ENCODE measurements around the gene ACBD6.
A peak's percentile ranks its signal among the peaks of the same experiment; 100 is the strongest.

DNA sequence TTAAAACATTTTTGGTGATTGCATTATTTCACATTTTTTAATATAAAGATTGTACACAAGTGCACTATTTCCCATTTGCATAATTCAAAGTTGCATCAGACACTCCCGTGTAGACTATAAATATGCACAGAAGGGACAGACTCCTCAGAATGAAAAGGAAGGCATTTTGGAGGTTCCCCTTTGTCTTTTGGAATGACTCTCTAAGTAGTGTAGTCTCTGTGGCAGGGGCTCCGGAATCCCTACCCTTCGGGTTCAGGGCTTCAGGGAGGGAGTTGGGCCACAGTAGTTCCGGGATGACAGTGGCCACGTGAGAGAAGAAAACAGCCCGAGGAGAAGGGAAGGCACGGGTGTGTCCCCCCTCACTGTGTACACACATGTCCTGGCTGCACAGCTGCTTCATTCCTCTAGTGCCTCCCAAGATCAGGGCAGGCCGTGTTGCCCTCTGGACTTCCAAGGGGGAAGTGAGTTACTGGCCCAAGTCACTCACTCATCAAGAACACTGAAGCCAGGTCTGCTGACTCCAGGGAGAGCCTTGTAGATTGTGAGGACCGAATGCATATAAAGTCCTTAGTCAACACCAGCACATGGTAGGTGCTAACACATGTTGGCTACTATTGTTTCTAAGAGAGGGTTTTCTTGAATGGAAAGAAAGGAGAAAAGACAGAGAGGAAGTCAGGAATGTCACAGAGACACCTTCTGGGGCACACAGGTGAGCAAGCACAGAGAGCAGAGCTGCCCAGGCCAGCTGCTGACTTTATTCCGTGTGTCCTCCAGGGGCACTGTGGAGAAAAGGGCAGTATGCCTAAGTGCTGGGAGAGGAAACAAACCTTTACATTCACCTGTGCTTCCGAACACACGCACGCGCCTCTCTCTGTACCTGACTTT lies 232.5 kb downstream of the ACBD6 start:
- TF ChIP-seq, protein P1, sequence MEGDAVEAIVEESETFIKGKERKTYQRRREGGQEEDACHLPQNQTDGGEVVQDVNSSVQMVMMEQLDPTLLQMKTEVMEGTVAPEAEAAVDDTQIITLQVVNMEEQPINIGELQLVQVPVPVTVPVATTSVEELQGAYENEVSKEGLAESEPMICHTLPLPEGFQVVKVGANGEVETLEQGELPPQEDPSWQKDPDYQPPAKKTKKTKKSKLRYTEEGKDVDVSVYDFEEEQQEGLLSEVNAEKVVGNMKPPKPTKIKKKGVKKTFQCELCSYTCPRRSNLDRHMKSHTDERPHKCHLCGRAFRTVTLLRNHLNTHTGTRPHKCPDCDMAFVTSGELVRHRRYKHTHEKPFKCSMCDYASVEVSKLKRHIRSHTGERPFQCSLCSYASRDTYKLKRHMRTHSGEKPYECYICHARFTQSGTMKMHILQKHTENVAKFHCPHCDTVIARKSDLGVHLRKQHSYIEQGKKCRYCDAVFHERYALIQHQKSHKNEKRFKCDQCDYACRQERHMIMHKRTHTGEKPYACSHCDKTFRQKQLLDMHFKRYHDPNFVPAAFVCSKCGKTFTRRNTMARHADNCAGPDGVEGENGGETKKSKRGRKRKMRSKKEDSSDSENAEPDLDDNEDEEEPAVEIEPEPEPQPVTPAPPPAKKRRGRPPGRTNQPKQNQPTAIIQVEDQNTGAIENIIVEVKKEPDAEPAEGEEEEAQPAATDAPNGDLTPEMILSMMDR (IDR thresholded peaks at IDR 0.05): peak in 2 of 7 experiments; percentile 9 to 19
- TF ChIP-seq POLR2A (IDR thresholded peaks at IDR 0.05): no peak

All from stomach (tissue), 4 donors.